ENCODE data around the gene DUSP11.
"Not testable (repeated sequence)": the region's sequence is repeated elsewhere in the genome, so short reads cannot be mapped to it uniquely, and the experiment has no call there.

DUSP11 gene

GRCh38 chr2:73776381-73776780 lies 3.5 kb downstream of the DUSP11 start:
- no peak for DNase-seq (ENCODE audit: low read depth in 1 of 2, low spot score in 1 of 2)

GRCh38 chr2:73772819-73773218 lies 7.1 kb downstream of the DUSP11 start:
- no peak for DNase-seq (ENCODE audit: low read depth in 1 of 2, low spot score in 1 of 2)

- DNase-seq (ENCODE audit: low read depth in 1 of 2, low spot score in 1 of 2), result no peak
Measured at GRCh38 chr2:73770725-73771124, 9.2 kb downstream of the DUSP11 start.

- DNase-seq (ENCODE audit: low read depth in 1 of 2, low spot score in 1 of 2), result no peak
Measured at GRCh38 chr2:73766994-73767393, 12.9 kb downstream of the DUSP11 start.

DNA sequence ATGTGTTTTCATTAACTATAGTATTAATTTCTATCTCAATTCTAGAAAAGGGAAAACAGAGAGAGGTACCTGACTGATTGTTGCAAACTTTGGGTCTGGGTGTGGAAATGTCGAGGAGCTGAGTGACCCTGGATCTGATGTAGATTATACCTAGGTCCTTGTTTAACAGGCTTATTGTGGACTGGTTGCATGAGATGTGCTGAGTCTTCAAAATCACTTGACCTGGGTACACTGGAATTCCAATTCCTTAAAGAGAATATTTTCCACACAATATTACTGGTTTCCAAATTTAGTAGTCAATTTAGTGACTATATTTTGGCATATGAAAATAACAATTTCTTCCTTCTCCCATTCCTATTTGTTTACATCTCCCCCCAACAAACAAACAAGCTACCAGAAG lies 13.6 kb downstream of the DUSP11 start:
- DNase-seq (ENCODE audit: low read depth in 1 of 2, low spot score in 1 of 2), result no peak

GRCh38 chr2:73764945-73765344 lies 15.0 kb downstream of the DUSP11 start:
- no peak for DNase-seq (ENCODE audit: low read depth in 1 of 2, low spot score in 1 of 2)

DNA sequence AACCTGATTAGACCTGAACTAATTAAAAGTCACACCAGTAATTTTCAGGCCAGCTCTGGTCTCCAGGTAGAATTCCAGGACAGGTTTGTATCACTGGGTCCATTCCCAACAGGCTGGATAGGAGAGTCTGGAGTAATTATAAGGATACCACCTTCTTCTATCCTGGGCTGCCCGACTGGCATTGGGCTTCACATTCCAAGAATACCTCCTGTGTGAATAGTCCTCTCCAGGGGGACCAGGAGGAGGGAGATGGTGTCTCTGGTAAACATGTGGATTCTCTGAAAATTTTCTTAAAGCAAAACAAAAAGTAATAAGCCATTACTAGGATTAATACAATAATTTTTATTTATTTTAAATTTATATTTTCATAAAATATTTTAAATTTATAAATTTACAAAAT lies 17.3 kb downstream of the DUSP11 start:
- DNase-seq (ENCODE audit: low read depth in 1 of 2, low spot score in 1 of 2), result no peak

GRCh38 chr2:73759904-73760303 lies 20.0 kb downstream of the DUSP11 start:
- DNase-seq (ENCODE audit: low read depth in 1 of 2, low spot score in 1 of 2), result no peak

DNA sequence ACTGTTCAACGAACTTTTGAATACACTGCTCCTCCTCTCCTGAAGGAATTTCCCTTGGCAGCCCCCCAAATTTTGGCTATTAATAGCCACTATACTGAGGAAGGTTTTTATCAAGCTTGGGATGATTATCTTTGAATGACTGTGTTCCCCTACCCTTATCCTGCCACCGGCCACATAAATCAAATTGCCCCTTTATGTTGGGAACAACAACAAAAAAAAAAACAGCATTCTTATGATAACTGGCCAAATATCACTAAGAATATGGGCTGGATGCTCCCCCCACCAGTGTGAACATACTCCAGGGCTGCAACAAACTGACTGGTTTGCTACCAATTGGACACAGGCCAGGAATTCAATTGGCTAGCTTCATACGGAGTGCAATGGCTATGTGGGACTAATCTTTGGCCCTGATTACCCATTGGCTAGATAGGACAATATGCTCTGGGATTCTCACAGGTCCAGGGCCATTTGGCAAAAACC lies 20.6 kb downstream of the DUSP11 start:
- no peak for DNase-seq (ENCODE audit: low read depth in 1 of 2, low spot score in 1 of 2)

DNA sequence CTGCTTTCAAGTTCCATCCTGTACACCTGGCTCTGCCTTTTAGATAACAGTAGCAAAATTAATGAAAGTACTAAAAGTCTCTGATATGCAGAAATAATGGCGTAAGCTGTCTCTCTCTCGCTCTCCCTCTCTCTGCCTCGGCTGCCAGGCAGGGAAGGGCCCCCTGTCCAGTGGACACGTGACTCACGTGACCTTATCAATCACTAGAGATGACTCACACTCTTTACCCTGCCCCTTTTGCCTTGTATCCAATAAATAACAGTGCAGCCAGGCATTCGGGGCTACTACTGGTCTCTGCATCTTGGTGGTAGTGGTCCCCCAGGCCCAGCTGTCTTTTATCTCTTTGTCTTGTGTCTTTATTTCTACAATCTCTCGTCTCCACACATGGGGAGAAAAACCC lies 25.6 kb downstream of the DUSP11 start:
- DNase-seq (ENCODE audit: low read depth in 1 of 2, low spot score in 1 of 2), result not testable (repeated sequence)

DNA sequence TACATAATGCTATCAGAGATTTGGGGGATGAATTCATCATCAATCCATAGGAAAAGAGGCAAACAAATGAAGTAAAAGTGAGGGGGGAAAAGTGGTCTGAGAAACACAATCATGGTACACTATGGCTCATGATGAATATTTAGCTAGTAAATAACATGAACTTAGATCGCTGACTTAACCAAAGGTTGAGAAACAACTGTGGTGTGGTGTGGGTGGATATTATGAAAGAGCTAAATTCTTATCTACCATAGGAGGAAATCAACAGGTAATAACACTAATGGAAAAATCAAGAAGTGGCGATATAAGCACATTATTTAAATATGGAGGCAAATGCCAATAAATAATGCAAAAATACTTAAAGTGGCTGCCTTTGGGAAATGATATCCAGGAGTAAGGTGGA lies 30.6 kb downstream of the DUSP11 start:
- DNase-seq (ENCODE audit: low read depth in 1 of 2, low spot score in 1 of 2), result no peak

DNA sequence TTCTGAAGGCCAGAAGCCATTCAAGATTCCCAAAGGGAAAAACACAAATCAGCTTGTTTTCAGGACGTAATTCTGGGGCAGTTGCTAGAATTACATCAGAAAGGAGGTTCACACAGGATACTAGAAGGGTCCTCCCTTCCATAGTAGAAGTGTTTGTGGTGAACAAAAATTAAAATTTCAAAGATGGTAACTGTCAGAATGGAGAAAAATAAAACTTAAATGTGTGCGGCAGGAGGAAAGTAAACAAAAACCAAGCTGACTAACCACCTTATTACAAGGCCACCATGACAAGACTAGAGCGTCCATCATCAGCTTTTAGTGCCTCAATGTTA lies 33.1 kb downstream of the DUSP11 start:
- no peak for DNase-seq (ENCODE audit: low read depth in 1 of 2, low spot score in 1 of 2)

DNA sequence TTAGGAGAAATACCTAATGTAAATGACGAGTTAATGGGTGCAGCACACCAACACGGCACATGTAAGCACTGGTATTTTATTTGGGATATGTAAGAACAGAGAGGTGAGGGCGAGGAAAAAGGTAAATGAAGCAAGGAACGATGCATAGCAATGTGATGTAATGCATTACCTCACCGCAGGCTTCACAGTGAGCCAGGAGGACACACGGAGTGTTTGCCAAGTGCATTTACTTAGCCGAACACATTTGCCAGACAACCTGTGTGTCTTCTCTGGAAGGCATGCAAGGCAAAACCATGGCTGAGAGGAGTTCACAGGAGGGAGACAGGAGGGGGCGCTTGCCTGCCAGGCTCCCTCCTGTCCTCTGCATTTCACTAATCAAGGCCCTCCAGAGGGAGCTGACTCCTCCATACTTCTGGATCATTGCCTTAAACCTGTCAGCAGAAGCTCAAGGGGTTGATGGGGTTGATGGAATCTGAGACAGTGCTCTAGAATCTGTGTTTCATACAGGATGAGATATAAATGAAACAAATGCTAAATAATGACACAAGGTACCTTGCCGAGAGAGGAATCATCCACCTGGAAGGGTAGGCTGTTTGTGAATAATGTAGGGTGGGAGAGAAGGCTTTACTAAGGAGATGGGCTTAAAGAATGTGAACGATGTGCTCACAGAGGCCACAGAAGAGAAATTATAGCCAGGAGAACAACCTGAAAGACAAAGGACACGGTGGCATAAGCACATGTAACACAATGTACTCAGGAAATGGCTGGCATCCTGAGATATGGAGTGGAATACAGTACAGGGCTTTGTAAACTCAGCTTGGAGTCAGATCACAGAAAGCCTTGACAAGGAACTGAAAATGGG lies 33.7 kb downstream of the DUSP11 start:
- DNase-seq (ENCODE audit: low read depth in 1 of 2, low spot score in 1 of 2), result no peak

- DNase-seq (ENCODE audit: low read depth in 1 of 2, low spot score in 1 of 2), result no peak
Measured at GRCh38 chr2:73740767-73741166, 39.1 kb downstream of the DUSP11 start.

- DNase-seq (ENCODE audit: low read depth in 1 of 2, low spot score in 1 of 2), result no peak
Measured at GRCh38 chr2:73739101-73739500, 40.8 kb downstream of the DUSP11 start.

- peak; percentile 86 to 90 for DNase-seq (ENCODE audit: low read depth in 1 of 2, low spot score in 1 of 2)
Measured at GRCh38 chr2:73736855-73737779, 42.8 kb downstream of the DUSP11 start, which contains the start of gene TPRKB. Gene TPRKB, minus strand, starts transcription at chr2:73737345. Its CDS starts 2,776 bp downstream, at chr2:73734569.

- DNase-seq (ENCODE audit: low read depth in 1 of 2, low spot score in 1 of 2), result no peak
Measured at GRCh38 chr2:73736378-73736777, 43.5 kb downstream of the DUSP11 start.

GRCh38 chr2:73730810-73731209 lies 49.1 kb downstream of the DUSP11 start:
- DNase-seq (ENCODE audit: low read depth in 1 of 2, low spot score in 1 of 2), result no peak

GRCh38 chr2:73728711-73729110 lies 51.2 kb downstream of the DUSP11 start:
- no peak for DNase-seq (ENCODE audit: low read depth in 1 of 2, low spot score in 1 of 2)

- DNase-seq (ENCODE audit: low read depth in 1 of 2, low spot score in 1 of 2), result no peak
Measured at GRCh38 chr2:73728043-73728442, 51.9 kb downstream of the DUSP11 start.

DNA sequence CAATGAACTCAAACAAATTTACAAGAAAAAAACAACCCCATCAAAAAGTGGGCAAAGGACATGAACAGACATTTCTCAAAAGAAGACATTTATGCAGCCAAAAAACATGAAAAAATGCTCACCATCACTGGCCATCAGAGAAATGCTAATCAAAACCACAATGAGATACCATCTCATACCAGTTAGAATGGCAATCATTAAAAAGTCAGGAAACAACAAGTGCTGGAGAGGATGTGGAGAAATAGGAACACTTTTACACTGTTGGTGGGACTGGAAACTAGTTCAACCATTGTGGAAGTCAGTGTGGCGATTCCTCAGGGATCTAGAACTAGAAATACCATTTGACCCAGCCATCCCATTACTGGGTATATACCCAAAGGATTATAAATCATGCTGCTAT lies 53.2 kb downstream of the DUSP11 start:
- not testable (repeated sequence) for DNase-seq (ENCODE audit: low read depth in 1 of 2, low spot score in 1 of 2)

All from activated T-helper 1 cell treated with anti-CD3 and anti-CD28 coated beads, Interleukin-2, amount 50 U/mL, for 16 hours (primary cell).